K562 (cell line): ENCODE measurements around the gene LEO1.

Experiments used
- CBFA2T2 ChIP-seq: fragments of 450-650 bp; conservative IDR thresholded peaks from 2 replicates; pipeline ENCODE4 v1.6.1; 2017; ENCODE audit warnings: mild to moderate bottlenecking
- CTCF ChIP-seq, 3 experiments: IDR thresholded peaks in 2 of 3; conservative IDR thresholded peaks in 1 of 3; 2 replicates each; pipeline ENCODE4 v1.5.1; 2011 to 2012; ENCODE audit warnings: low read length in 3 of 3, mild to moderate bottlenecking in 3 of 3, control low read depth in 2 of 3, improper control_type of control experiment in 1 of 3, inconsistent platforms in 1 of 3, low read depth in 1 of 3, mixed read lengths in 1 of 3, moderate library complexity in 1 of 3; ENCODE audit not compliant: insufficient read depth in 2 of 3
- EGR1 ChIP-seq: fragments of 450-650 bp; conservative IDR thresholded peaks from 2 replicates; pipeline ENCODE4 v1.6.1; 2017; ENCODE audit warnings: mild to moderate bottlenecking
- EZH2 ChIP-seq: IDR thresholded peaks from 2 replicates; pipeline ENCODE4 v1.6.1; 2012; ENCODE audit warnings: low read depth, mild to moderate bottlenecking, inconsistent platforms, low read length, borderline replicate concordance
- GTF2E2 ChIP-seq: fragments of 200-800 bp; sonication (Bioruptor generic); IDR thresholded peaks from 2 replicates; pipeline ENCODE4 v1.6.1; 2016; ENCODE audit warnings: missing genetic modification characterization, missing compliant biosample characterization
- JUN ChIP-seq, 2 experiments: sonication (generic) in 1 of 2; formaldehyde crosslinking in 1 of 2; IDR thresholded peaks; 2 replicates each; pipeline versions ENCODE4 v1.6.1 to v1.8.0; 2012 to 2022; ENCODE audit warnings: borderline replicate concordance in 2 of 2, mild to moderate bottlenecking in 2 of 2, improper control_type of control experiment in 1 of 2, low read depth in 1 of 2, low read length in 1 of 2, missing genetic modification reagents in 1 of 2
- POLR2AphosphoS2 ChIP-seq: IDR thresholded peaks from 2 replicates; pipeline ENCODE4 v1.6.1; 2012; ENCODE audit warnings: low read length, improper control_type of control experiment
- POLR2AphosphoS5 ChIP-seq: IDR thresholded peaks from 2 replicates; pipeline ENCODE4 v1.6.1; 2011; ENCODE audit warnings: mild to moderate bottlenecking, low read depth, low read length, moderate library complexity; ENCODE audit not compliant: control insufficient read depth, insufficient read depth
- SIX5 ChIP-seq, 2 experiments: IDR thresholded peaks; 2 replicates each; pipeline ENCODE4 v1.6.1; 2011; ENCODE audit warnings: low read length in 2 of 2, borderline replicate concordance in 1 of 2, low read depth in 1 of 2, mild to moderate bottlenecking in 1 of 2, moderate library complexity in 1 of 2; ENCODE audit not compliant: insufficient read depth in 1 of 2
- SMC3 ChIP-seq: conservative IDR thresholded peaks from 2 replicates; pipeline ENCODE4 v1.6.1; 2011; ENCODE audit warnings: low read depth, low read length, improper control_type of control experiment; ENCODE audit not compliant: insufficient read depth
- ZBTB1 ChIP-seq: sonication (generic); formaldehyde crosslinking; IDR thresholded peaks from 2 replicates; pipeline ENCODE4 v1.8.1; 2023; ENCODE audit warnings: missing genetic modification reagents, low read depth, mild to moderate bottlenecking, borderline replicate concordance

DNA sequence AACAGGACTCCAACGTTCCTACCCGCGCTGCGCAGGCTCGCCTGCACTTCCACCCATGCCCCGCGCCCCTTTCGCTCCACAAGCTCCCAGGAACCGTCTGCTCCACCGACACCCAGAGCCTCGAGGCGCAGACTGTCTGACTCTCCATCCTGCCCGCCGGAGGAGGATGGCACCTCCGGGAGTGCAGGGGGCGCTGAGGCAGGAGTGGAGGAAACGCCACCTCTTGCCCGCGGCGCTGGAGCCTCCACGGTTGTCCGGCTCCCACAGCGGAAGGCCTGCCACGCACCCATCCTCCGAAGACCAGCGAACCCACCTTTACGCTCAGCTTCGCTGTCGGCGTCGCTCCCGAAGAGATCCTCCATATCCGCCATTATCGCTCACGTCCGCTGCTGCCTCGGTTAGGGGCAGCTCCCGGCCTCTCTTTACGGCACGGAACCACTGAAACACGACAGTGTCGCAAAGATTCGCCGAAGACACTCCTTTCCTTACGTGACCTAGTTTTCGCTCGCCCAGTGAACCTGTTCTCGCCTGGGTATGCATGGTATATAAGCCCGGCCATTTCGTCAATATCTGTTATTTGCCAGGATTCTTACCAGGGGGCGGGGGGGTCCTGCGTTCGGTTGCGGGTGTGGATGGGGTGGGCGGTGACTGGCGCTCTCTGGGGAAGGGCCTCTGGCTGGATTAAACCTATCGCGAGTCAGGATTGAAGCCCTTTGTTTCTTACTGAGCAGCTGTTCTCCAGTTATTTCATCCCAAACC, at the start of gene LEO1:
- TF ChIP-seq SMC3, result no peak
- no peak for TF ChIP-seq JUN (IDR thresholded peaks at IDR 0.05; ENCODE audit: borderline replicate concordance, low read depth, low read length)
- no peak for TF ChIP-seq JUN (CRISPR knock-in tag; IDR thresholded peaks at IDR 0.05; ENCODE audit: borderline replicate concordance)
- TF ChIP-seq CTCF (IDR thresholded peaks at IDR 0.05 in 2 of 3, conservative IDR thresholded peaks at IDR 0.05 in 1 of 3; ENCODE audit: insufficient read depth in 2 of 3, low read depth in 1 of 3, low read length in 3 of 3), result peak; percentile 25 to 34 (median 28); a peak in 3 of 6 replicates
- TF ChIP-seq SIX5 (IDR thresholded peaks at IDR 0.05; ENCODE audit: borderline replicate concordance in 1 of 2, insufficient read depth in 1 of 2, low read depth in 1 of 2, low read length in 2 of 2), result 0 out of 4 replicates have a peak, but pooled peaks of 1 of the 2 experiments have one; percentile 8
- TF ChIP-seq CBFA2T2, result no peak
- peak; percentile 72; the same call in 1 of the 2 replicates for TF ChIP-seq POLR2AphosphoS2
- peak; percentile 75; the same call in 1 of the 2 replicates for TF ChIP-seq POLR2AphosphoS5
- TF ChIP-seq EGR1, result no peak
- no peak for TF ChIP-seq EZH2
- peak; percentile 79; the same call in 1 of the 2 replicates for TF ChIP-seq GTF2E2 (tag)
- TF ChIP-seq ZBTB1 (CRISPR knock-in tag), result no peak
